ENCODE measurements around the gene PPRC1.
"Not testable (repeated sequence)": the region's sequence is repeated elsewhere in the genome, so short reads cannot be mapped to it uniquely, and the experiment has no call there.

PPRC1 gene

DNA sequence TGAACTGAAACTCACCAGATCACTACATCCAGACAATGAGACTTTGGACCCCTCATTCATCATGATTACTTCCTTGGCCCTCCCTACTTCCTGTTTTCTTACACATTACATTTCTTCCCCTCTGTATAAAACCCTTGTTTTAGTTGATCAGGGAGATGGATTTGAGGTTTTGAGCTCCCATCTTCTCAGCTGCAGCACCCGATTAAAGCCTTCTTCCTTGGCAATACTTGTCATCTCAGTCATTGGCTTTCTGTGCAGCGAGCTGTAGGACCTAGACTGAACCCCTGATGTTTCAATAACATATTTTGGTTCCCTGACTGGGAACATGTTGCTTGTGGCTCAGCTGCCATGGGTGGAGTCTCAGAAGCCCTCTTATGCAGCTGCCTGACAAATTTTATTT, 52.4 kb downstream of the PPRC1 start:
- ATAC-seq (no peak), DNase-seq (no peak)
- Mint-ChIP-seq H3K4me1 (peaks cover 10% of the 10 kb centered on the region), H3K9me3 (peaks cover 11% of the 10 kb centered on the region), H3K27me3 (peaks cover 2% of the 10 kb centered on the region), H3K4me3 (no peak overlapping the region), H3K36me3 (ENCODE audit: low read depth) (peaks cover 2% of the 10 kb centered on the region), H3K27ac (no peak overlapping the region)

DNA sequence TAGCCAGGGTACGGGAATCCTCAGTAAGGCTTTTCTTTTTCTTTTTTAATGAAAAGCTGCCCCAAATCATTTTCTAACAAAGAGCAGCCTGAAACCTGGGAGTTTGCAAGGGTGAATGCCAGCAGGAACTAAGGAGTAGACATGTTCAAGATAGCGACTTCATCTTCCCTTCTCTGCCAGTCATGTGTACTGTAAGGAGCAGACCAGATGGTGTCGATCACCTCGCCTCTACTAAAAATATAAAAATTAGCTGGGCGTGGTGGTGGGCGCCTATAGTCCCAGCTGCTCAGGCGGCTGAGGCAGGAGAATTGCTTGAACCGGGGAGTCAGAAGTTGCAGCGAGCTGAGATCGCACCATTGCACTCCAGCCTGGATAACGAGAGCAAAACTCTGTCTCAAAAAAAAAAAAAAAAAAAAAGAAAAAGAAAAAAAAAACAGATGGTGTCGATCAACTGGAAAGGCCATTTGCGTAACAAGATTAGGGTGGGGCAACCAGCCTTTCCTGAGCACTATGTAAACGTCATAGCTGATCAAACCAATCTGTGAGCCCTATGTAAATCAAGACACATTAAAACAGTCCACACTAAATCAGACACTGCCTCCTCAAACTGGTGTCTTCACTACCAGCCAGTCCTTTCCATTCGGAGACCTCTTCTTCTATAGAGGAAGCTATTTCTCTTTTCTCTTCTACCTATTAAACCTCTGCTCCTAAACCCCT, 53.1 kb downstream of the PPRC1 start:
- DNase-seq, result no peak
- no peak overlapping the region for H3K27ac Mint-ChIP-seq
- H3K4me3 Mint-ChIP-seq, result no peak overlapping the region
- no peaks in the 10 kb centered on the region for H3K27me3 Mint-ChIP-seq
- H3K36me3 Mint-ChIP-seq (ENCODE audit: low read depth), result peaks cover 2% of the 10 kb centered on the region
- peaks cover 10% of the 10 kb centered on the region for H3K4me1 Mint-ChIP-seq
- peaks cover 11% of the 10 kb centered on the region for H3K9me3 Mint-ChIP-seq
- ATAC-seq, result no peak

DNA sequence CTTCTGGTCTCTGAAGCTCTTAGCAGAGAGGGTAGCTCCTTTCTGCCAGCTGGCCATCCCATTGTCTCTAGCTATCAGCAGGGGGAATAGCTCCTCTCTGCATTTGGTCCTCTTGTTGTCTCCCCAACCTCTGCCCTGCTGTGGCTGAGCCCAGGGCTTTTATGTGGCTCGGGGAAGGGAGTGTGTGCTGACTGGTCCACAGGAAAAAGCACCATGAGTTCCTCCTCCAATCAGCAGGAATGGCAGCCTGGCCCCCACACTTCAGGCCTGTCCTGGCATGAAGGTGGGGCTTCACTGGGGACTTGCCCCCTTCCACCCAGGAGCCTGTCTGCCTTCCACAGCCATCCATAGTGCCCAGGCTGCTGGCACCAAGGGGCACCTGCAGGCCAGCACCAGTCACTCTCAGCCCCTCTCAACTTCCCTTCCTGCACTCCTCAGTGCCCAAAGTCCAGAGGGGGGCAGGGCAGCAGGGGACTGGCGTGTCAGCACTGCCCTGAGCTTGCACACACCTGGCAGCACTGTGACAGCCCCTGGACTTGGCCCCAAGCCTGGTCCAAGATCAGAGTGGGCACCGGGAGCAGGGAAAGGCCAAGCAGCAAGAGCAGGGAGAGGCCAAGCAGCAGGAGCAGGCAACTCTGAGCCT, 55.6 kb downstream of the PPRC1 start:
- H3K27me3 Mint-ChIP-seq, result no peaks in the 10 kb centered on the region
- no peak overlapping the region for H3K4me3 Mint-ChIP-seq
- peaks cover 10% of the 10 kb centered on the region for H3K4me1 Mint-ChIP-seq
- no peak overlapping the region for H3K27ac Mint-ChIP-seq
- ATAC-seq (no peak), DNase-seq (no peak)
- peaks cover 21% of the 10 kb centered on the region for H3K9me3 Mint-ChIP-seq
- peaks cover 2% of the 10 kb centered on the region for H3K36me3 Mint-ChIP-seq (ENCODE audit: low read depth)

DNA sequence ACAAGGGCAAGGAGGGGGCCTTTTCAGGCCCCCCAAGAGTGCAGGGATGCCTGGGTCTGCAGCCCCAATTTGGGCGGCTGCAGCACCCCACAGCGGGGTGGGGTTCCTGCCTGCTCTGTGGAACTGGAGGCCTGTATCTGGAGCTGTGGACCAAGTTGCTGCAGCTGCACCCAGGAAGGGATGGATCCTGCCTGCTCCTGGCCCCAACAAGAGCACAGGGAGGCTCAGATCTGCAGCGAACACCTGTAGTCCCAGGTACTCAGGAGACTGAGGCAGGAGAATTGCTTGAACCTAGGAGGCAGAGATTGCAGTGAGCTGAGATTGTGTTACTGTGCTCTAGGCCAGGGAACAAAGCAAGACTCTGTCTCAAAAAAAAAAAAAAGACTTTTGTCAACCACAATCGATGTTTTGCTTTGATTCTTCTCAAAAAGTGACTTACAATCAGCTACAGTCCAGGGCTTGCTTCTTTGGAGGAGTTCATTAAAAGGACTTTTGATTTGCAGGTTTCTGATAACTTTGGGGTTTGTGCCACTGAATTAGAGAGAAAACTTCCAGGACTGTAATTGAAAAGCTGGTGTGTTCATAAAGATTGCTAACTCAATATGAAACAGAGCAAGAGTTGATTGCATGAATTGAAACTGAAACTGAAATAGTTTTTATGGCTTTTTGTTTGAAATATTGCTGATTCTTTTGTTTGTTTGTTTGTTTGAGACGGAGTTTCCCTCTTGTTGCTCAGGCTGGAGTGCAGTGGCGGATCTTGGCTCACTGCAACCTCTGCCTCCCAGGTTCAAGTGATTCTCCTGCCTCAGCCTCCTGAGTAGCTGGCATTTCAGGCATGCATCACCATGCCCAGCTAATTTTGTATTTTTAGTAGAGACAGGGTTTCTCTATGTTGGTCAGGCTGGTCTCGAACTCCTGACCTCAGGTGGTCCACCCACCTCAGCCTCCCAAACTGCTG, 56.4 kb downstream of the PPRC1 start:
- not testable (repeated sequence) for H3K27ac Mint-ChIP-seq; H3K4me1 Mint-ChIP-seq; H3K36me3 Mint-ChIP-seq (ENCODE audit: low read depth); DNase-seq; H3K27me3 Mint-ChIP-seq; ATAC-seq; H3K4me3 Mint-ChIP-seq
- peaks cover 21% of the 10 kb centered on the region for H3K9me3 Mint-ChIP-seq

DNA sequence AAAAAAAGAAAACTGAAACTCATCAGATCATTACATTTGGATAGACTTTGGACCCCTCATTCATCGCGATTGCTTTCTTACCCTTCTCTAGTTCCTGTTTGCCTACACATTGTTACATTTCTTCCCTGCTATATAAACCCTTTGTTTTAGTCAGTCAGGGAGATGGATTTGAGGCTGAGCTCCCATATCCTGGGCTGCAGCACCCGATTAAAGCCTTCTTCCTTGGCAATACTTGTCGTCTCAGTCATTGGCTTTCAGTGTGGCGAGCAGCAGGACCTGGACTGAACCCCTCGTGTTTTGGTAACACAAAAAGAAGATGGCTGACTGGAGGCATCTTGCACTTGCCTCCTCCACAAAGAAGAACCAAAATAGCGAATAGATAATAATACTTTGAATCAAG, 59.1 kb downstream of the PPRC1 start:
- Mint-ChIP-seq H3K4me1 (peaks cover 17% of the 10 kb centered on the region), H3K36me3 (ENCODE audit: low read depth) (no peaks in the 10 kb centered on the region), H3K27ac (no peak overlapping the region), H3K27me3 (no peaks in the 10 kb centered on the region), H3K9me3 (peaks cover 11% of the 10 kb centered on the region), H3K4me3 (no peak overlapping the region)
- DNase-seq (no peak), ATAC-seq (no peak)

DNA sequence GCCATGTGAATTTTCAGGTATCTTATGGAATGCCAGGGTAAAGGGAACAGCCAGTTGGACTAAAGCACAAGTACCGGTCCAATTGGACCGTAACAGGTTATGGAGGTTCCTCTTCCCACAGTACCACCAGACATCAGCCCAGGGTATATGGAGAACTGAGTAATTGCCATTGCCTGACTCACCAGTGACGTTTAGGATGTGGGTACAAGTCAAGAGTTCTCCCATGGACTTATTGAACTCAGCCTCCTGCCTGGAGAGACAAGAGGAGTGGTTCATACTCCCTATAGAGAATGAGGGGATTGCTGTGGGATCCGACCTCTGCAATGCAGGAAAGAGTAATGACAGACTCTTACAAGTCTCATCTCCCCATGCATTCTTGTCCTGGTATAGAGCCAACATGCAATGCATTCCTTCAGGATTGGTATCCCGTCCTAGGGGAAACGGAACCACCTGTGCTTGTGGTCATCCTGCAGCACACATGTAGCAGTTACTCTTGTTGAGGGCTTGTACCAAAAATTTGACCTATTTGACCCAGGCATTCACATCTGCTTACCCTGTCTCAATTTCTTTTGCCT, 62.5 kb downstream of the PPRC1 start:
- DNase-seq, result no peak
- Mint-ChIP-seq H3K36me3 (ENCODE audit: low read depth) (no peaks in the 10 kb centered on the region), H3K4me3 (no peak overlapping the region), H3K9me3 (peaks cover 11% of the 10 kb centered on the region), H3K4me1 (peaks cover 9% of the 10 kb centered on the region), H3K27me3 (peaks cover 1% of the 10 kb centered on the region), H3K27ac (no peak overlapping the region)
- no peak for ATAC-seq

DNA sequence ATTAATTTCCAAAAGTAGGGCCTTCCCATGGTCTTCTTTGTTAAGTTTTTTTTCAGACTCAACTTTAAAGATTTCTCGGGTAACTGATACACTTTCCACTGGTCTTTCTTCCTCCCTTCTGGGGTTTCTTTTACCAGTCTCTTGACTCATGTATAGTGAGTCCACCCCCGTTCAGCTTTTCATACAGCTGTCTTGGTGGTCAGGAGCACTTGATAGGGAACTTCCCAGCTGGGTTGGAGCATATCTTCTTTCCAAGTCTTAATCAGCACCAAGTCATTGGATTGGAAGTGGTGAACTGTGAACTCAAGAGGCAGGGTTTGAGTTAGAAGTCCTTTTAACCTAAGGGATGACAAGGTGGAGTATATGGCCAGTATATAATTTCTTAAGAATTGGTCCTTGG, 64.1 kb downstream of the PPRC1 start:
- peaks cover 9% of the 10 kb centered on the region for H3K4me1 Mint-ChIP-seq
- DNase-seq (peak; percentile 23), ATAC-seq (peak; percentile 97)
- H3K27me3 Mint-ChIP-seq, result peaks cover 1% of the 10 kb centered on the region
- peak overlapping the region; percentile 38 for H3K27ac Mint-ChIP-seq
- H3K4me3 Mint-ChIP-seq, result no peak overlapping the region
- no peaks in the 10 kb centered on the region for H3K36me3 Mint-ChIP-seq (ENCODE audit: low read depth)
- H3K9me3 Mint-ChIP-seq, result peaks cover 4% of the 10 kb centered on the region

DNA sequence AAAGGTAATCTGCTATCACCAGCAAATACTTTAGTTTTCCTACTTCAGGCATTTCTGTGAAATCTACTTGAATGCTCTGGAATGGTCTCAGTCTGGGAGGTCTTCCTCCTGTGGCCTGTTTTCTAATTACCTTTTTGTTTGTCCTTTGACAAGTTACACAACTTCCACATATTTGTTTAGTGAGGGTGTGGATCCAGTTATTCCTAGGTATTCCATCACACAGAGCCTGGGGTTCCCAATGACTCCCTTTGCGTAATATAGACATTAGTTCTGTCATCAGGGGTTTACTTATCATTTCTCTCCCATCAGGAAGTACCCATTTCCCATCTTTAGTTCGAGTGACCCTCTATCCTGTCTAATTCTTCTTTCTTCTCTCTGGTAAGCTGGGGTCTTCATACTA, 65.2 kb downstream of the PPRC1 start:
- DNase-seq, result no peak
- H3K9me3 Mint-ChIP-seq, result no peaks in the 10 kb centered on the region

More for the DNA sequence above, 65.2 kb downstream of the PPRC1 start:
- H3K36me3 Mint-ChIP-seq (ENCODE audit: low read depth), result no peaks in the 10 kb centered on the region
- H3K27me3 Mint-ChIP-seq, result peaks cover 1% of the 10 kb centered on the region
- H3K4me1 Mint-ChIP-seq, result peaks cover 15% of the 10 kb centered on the region
- no peak for ATAC-seq
- no peak overlapping the region for H3K27ac Mint-ChIP-seq
- H3K4me3 Mint-ChIP-seq, result no peak overlapping the region

Data from activated naive CD8-positive, alpha-beta T cell treated with anti-CD3 and anti-CD28 coated beads, Interleukin-2, amount 50 U/mL, for 24 hours (primary cell).